B cell (primary cell): Measurements from ENCODE around the gene GSTA4. TPM values are rescaled to one million over a fixed set of nuclear protein-coding genes. Genes with fewer than 3 reads are reported as not detected.

Experiments
- ATAC-seq: fragments of 200-7000 bp; cut with Tn5 transposase; one replicate; pipeline ENCODE4 v1.10.0; 2021; ENCODE audit warnings: low read depth, mild to moderate bottlenecking, moderate number of reproducible peaks, moderate library complexity
- CTCF ChIA-PET: fragments of 350-600 bp; sonication (Branson Sonifier 250); formaldehyde crosslinking; loops from one replicate; lab custom pipeline; 2021; ENCODE audit warnings: antibody characterized with exemption, inconsistent platforms; lab: Charles Lee
- POLR2A ChIA-PET: fragments of 350-600 bp; sonication (Branson Sonifier 250); formaldehyde crosslinking; loops from one replicate; lab custom pipeline; 2021; ENCODE audit warnings: antibody characterized with exemption; lab: Charles Lee
- DNase-seq: peaks from one replicate; pipeline ENCODE4 v3.0.0; 2013
- H2AFZ ChIP-seq: 2 replicates; pipeline ENCODE4 v1.6.1; 2012; ENCODE audit warnings: mild to moderate bottlenecking, low read depth, low read length; ENCODE audit not compliant: insufficient read depth, poor library complexity, severe bottlenecking
- H3K27ac ChIP-seq, 2 donors: 1 replicate in 1 of 2; 2 replicates in 1 of 2; pipeline ENCODE4 v1.5.1; 2012 to 2013; ENCODE audit warnings: low read length in 2 of 2, mild to moderate bottlenecking in 2 of 2, moderate library complexity in 1 of 2
- H3K27me3 ChIP-seq, 4 experiments: fragments of 200-600 bp in 1 of 4; sonication (generic) in 1 of 4; replicated peaks in 1 of 4; 1 replicate in 2 of 4; 2 replicates in 2 of 4; pipeline versions ENCODE4 v1.6.1 to v1.7.0; 2013 to 2016; ENCODE audit warnings: low read length in 3 of 4, mild to moderate bottlenecking in 2 of 4, mixed read lengths in 1 of 4, moderate library complexity in 1 of 4; ENCODE audit not compliant: insufficient read depth in 4 of 4, control insufficient read depth in 3 of 4; ENCODE audit errors: control extremely low read depth in 1 of 4
- H3K36me3 ChIP-seq, 2 experiments: replicated peaks in 1 of 2; 1 replicate in 1 of 2; 2 replicates in 1 of 2; pipeline versions ENCODE4 v1.6.1 to v1.7.1; 2013; ENCODE audit warnings: low read length in 1 of 2; ENCODE audit not compliant: insufficient read depth in 2 of 2, control insufficient read depth in 1 of 2; ENCODE audit errors: control extremely low read depth in 1 of 2, extremely low read depth in 1 of 2
- H3K4me1 ChIP-seq, 2 donors: fragments of 200-600 bp in 1 of 2; sonication (generic) in 1 of 2; 1 replicate in 1 of 2; 2 replicates in 1 of 2; pipeline versions ENCODE4 v1.5.1 to v1.6.1; 2013 to 2017; ENCODE audit warnings: low read length in 2 of 2; ENCODE audit not compliant: control insufficient read depth in 2 of 2, insufficient read depth in 2 of 2
- H3K4me2 ChIP-seq: replicated peaks from 2 replicates; pipeline ENCODE3; 2012; ENCODE audit warnings: mild to moderate bottlenecking, low read depth, low read length; ENCODE audit not compliant: poor library complexity, severe bottlenecking
- H3K4me3 ChIP-seq, 5 experiments: fragments of 200-600 bp in 1 of 5; sonication (generic) in 1 of 5; 1 replicate in 3 of 5; 2 replicates in 2 of 5; pipeline versions ENCODE4 v1.5.1 to v1.7.0; 2011 to 2016; ENCODE audit warnings: low read length in 4 of 5, mild to moderate bottlenecking in 4 of 5, low read depth in 2 of 5, control low read depth in 1 of 5, moderate library complexity in 1 of 5; ENCODE audit not compliant: insufficient read depth in 1 of 5; ENCODE audit errors: control extremely low read depth in 1 of 5, extremely low read depth in 1 of 5
- H3K79me2 ChIP-seq: fragments of 200-600 bp; sonication (generic); one replicate; pipeline ENCODE4 v1.6.0; 2016; ENCODE audit warnings: low read length; ENCODE audit not compliant: control insufficient read depth, insufficient read depth
- H3K9ac ChIP-seq: fragments of 200-600 bp; sonication (generic); 2 replicates; pipeline ENCODE4 v1.6.1; 2017; ENCODE audit warnings: mild to moderate bottlenecking, low read length, moderate library complexity
- H3K9me3 ChIP-seq, 3 donors: one replicate each; pipeline versions ENCODE4 v1.6.1 to v1.7.1; 2013; ENCODE audit warnings: low read length in 2 of 3; ENCODE audit not compliant: control insufficient read depth in 2 of 3, insufficient read depth in 1 of 3; ENCODE audit errors: control extremely low read depth in 1 of 3
- H4K20me1 ChIP-seq: 2 replicates; pipeline ENCODE4 v1.6.0; 2012; ENCODE audit warnings: mild to moderate bottlenecking, low read length; ENCODE audit not compliant: insufficient read depth, control insufficient read depth, poor library complexity, severe bottlenecking
- H3K27ac Mint-ChIP-seq: one replicate; pipeline ENCODE4 v1.8.0; 2021; ENCODE audit warnings: mixed read lengths
- H3K27me3 Mint-ChIP-seq: one replicate; pipeline ENCODE4 v1.8.0; 2021; ENCODE audit warnings: mixed read lengths
- H3K4me1 Mint-ChIP-seq: one replicate; pipeline ENCODE4 v1.8.0; 2021; ENCODE audit warnings: mixed read lengths
- H3K4me3 Mint-ChIP-seq: one replicate; pipeline ENCODE4 v1.8.0; 2021; ENCODE audit warnings: mixed read lengths
- H3K9me3 Mint-ChIP-seq: one replicate; pipeline ENCODE4 v1.8.0; 2022; ENCODE audit warnings: mixed read lengths; ENCODE audit not compliant: insufficient read depth
- CTCF ChIP-seq: fragments of 200-600 bp; IDR thresholded peaks from one replicate; pipeline ENCODE4 v1.8.0; 2022; ENCODE audit warnings: antibody characterized with exemption, mild to moderate bottlenecking
- EZH2 ChIP-seq: IDR thresholded peaks from 2 replicates; pipeline ENCODE4 v1.6.1; 2012; ENCODE audit warnings: borderline replicate concordance, low read depth, mild to moderate bottlenecking, moderate library complexity, low read length; ENCODE audit not compliant: insufficient read depth, poor library complexity, severe bottlenecking
- WGBS: methylation state at CpG from one replicate; pipeline ENCODE4 v1.1.5; 2013; ENCODE audit warnings: missing lambda C conversion rate; ENCODE audit not compliant: insufficient coverage; 5-methylcytosine and 5-hydroxymethylcytosine counted together
- intact Hi-C: fragments of 100-400 bp; cut with micrococcal nuclease; formaldehyde crosslinking; loops from one replicate; pipeline ENCODE4 v1.10.0; 2022
- polyA plus RNA-seq: library from polyadenylated mRNA; depleted of rRNA; stranded (reverse); fragments of >200 nt; gene quantifications from 2 replicates; pipeline ENCODE4 v1.2.3, GENCODE V29; 2012
- total RNA-seq, 2 donors: library from RNA; stranded (reverse); fragments of 120-200 nt in 1 of 2; gene quantifications; 1 replicate in 1 of 2; 2 replicates in 1 of 2; pipeline versions ENCODE4 v1.2.3 to v1.2.4, GENCODE V29; 2013 to 2022

Gene GSTA4
- total and polyA plus RNA-seq, 2 donors (not counting 1 experiment from before 2014, with no cell fraction given), result 1.7 to 4.9 TPM

GRCh38 chr6:53035549-53036213, 40.6 kb upstream of the GSTA4 start:
- ChIA-PET POLR2A (interaction anchor here (0.6 kb wide), 1 partner anchor 17 kb away, joined by 4 read pairs; no protein-coding TSS in a partner anchor), CTCF (no interaction called here)
- Mint-ChIP-seq H3K4me1 (no peaks in the 10 kb centered on the region), H3K27me3 (no peaks in the 10 kb centered on the region), H3K27ac (no peak overlapping the region), H3K9me3 (no peaks in the 10 kb centered on the region), H3K4me3 (no peak overlapping the region)
- ATAC-seq (no peak), DNase-seq (no peak)
- no peak overlapping the region for H3K27ac ChIP-seq
- H3K4me1 ChIP-seq, result no peaks in the 10 kb centered on the region
- H3K36me3 ChIP-seq, result peaks cover 4 to 56% of the 10 kb centered on the region in 2 experiments
- 100% methylated on average over 2 of the region's 8 CpGs for WGBS
- H3K79me2 ChIP-seq, result no peaks in the 10 kb centered on the region
- intact Hi-C loops, result no loop called here
- H2AFZ ChIP-seq, result no peak overlapping the region
- no peaks in the 10 kb centered on the region for H3K27me3 ChIP-seq
- H3K9ac ChIP-seq, result no peak overlapping the region
- no peak for TF ChIP-seq EZH2
- no peak for TF ChIP-seq CTCF
- H3K9me3 ChIP-seq, result no peaks in the 10 kb centered on the region
- no peaks in the 10 kb centered on the region for H4K20me1 ChIP-seq
- no peak overlapping the region for H3K4me2 ChIP-seq
- H3K4me3 ChIP-seq, result no peak overlapping the region

- ChIA-PET POLR2A (no interaction called here), CTCF (interaction anchor here (0.8 kb wide), 1 partner anchor 11 kb away, joined by 3 read pairs; no protein-coding TSS in a partner anchor)
- H3K27me3 ChIP-seq, result no peaks in the 10 kb centered on the region
- no peaks in the 10 kb centered on the region for H3K9me3 ChIP-seq
- no peak overlapping the region for H3K9ac ChIP-seq
- intact Hi-C loops, result no loop called here
- no peak overlapping the region for H2AFZ ChIP-seq
- Mint-ChIP-seq H3K9me3 (no peaks in the 10 kb centered on the region), H3K4me1 (no peaks in the 10 kb centered on the region), H3K27ac (no peak overlapping the region), H3K4me3 (no peak overlapping the region), H3K27me3 (no peaks in the 10 kb centered on the region)
- H3K4me2 ChIP-seq, result no peak overlapping the region
- WGBS, result 100% methylated on average over 3 of the region's 4 CpGs
- H4K20me1 ChIP-seq, result no peaks in the 10 kb centered on the region
- peaks cover 6 to 45% of the 10 kb centered on the region in 2 experiments for H3K36me3 ChIP-seq
- ATAC-seq, result no peak
- TF ChIP-seq EZH2 (no peak), CTCF (no peak)
- H3K27ac ChIP-seq, result no peak overlapping the region
- no peak for DNase-seq
- no peaks in the 10 kb centered on the region for H3K79me2 ChIP-seq
- H3K4me1 ChIP-seq, result no peaks in the 10 kb centered on the region
- H3K4me3 ChIP-seq, result no peak overlapping the region
Measured at GRCh38 chr6:53033764-53034163, 38.7 kb upstream of the GSTA4 start.
